Trophoblast cell (in vitro differentiated cells and primary cell): ENCODE results near the gene ARHGEF11.

Source experiments
- DNase-seq, 2 donors: peaks; one replicate each; pipeline ENCODE4 v3.0.0-alpha.2; 2016
- H2AFZ ChIP-seq: 2 replicates; pipeline ENCODE4 v1.6.1; 2013; ENCODE audit warnings: low read length, moderate library complexity, mild to moderate bottlenecking; ENCODE audit not compliant: insufficient read depth, poor library complexity
- H2AK5ac ChIP-seq: 2 replicates; pipeline ENCODE4 v1.6.1; 2013; ENCODE audit warnings: mild to moderate bottlenecking, low read length
- H2BK120ac ChIP-seq: 2 replicates; pipeline ENCODE4 v1.6.1; 2013; ENCODE audit warnings: low read length, mild to moderate bottlenecking, moderate library complexity; ENCODE audit not compliant: insufficient read depth, poor library complexity
- H2BK12ac ChIP-seq: 2 replicates; pipeline ENCODE4 v1.6.1; 2013; ENCODE audit warnings: mild to moderate bottlenecking, low read length, moderate library complexity
- H2BK5ac ChIP-seq: 2 replicates; pipeline ENCODE4 v1.6.1; 2013; ENCODE audit warnings: low read length, low read depth, moderate library complexity, mild to moderate bottlenecking; ENCODE audit not compliant: poor library complexity
- H3K14ac ChIP-seq: 2 replicates; pipeline ENCODE4 v1.6.1; 2013; ENCODE audit warnings: mild to moderate bottlenecking, low read length
- H3K18ac ChIP-seq: 2 replicates; pipeline ENCODE4 v1.6.1; 2013; ENCODE audit warnings: mild to moderate bottlenecking, low read length
- H3K23ac ChIP-seq: 2 replicates; pipeline ENCODE4 v1.6.1; 2013; ENCODE audit warnings: low read length
- H3K27ac ChIP-seq: 2 replicates; pipeline ENCODE4 v1.5.1; 2013; ENCODE audit warnings: low read depth, mild to moderate bottlenecking, inconsistent platforms, low read length, moderate library complexity
- H3K27me3 ChIP-seq: 2 replicates; pipeline ENCODE4 v1.6.1; 2013; ENCODE audit warnings: inconsistent platforms, mild to moderate bottlenecking, low read length, moderate library complexity; ENCODE audit not compliant: insufficient read depth
- H3K36me3 ChIP-seq, 2 experiments: 1 replicate in 1 of 2; 2 replicates in 1 of 2; pipeline ENCODE4 v1.6.1; 2013; ENCODE audit warnings: low read length in 2 of 2, mild to moderate bottlenecking in 2 of 2, moderate library complexity in 1 of 2; ENCODE audit not compliant: insufficient read depth in 2 of 2, control insufficient read depth in 1 of 2
- H3K4ac ChIP-seq: 2 replicates; pipeline ENCODE4 v1.6.1; 2013; ENCODE audit warnings: low read depth, mild to moderate bottlenecking, low read length, moderate library complexity
- H3K4me1 ChIP-seq, 2 experiments: 1 replicate in 1 of 2; 2 replicates in 1 of 2; pipeline ENCODE4 v1.6.1; 2013; ENCODE audit warnings: low read length in 2 of 2, mild to moderate bottlenecking in 2 of 2, moderate library complexity in 1 of 2; ENCODE audit not compliant: insufficient read depth in 2 of 2, control insufficient read depth in 1 of 2
- H3K4me2 ChIP-seq: 2 replicates; pipeline ENCODE4 v1.6.1; 2013; ENCODE audit warnings: inconsistent platforms, mild to moderate bottlenecking, low read length, moderate library complexity
- H3K4me3 ChIP-seq: 2 replicates; pipeline ENCODE4 v1.5.1; 2013; ENCODE audit warnings: mild to moderate bottlenecking, low read depth, low read length, inconsistent platforms
- H3K79me1 ChIP-seq: one replicate; pipeline ENCODE4 v1.6.1; 2013; ENCODE audit warnings: low read length
- H3K79me2 ChIP-seq: 2 replicates; pipeline ENCODE4 v1.6.1; 2013; ENCODE audit warnings: low read length, mild to moderate bottlenecking; ENCODE audit not compliant: control insufficient read depth, insufficient read depth, poor library complexity
- H3K9ac ChIP-seq: 2 replicates; pipeline ENCODE4 v1.6.1; 2013; ENCODE audit warnings: mild to moderate bottlenecking, low read length
- H3K9me3 ChIP-seq: 2 replicates; pipeline ENCODE4 v1.6.1; 2013; ENCODE audit warnings: low read depth, mild to moderate bottlenecking, control low read depth, inconsistent platforms, low read length; ENCODE audit not compliant: insufficient read depth
- H4K12ac ChIP-seq: 2 replicates; pipeline ENCODE4 v1.6.1; 2013; ENCODE audit warnings: low read depth, mild to moderate bottlenecking, low read length, moderate library complexity
- H4K8ac ChIP-seq: 2 replicates; pipeline ENCODE4 v1.6.1; 2013; ENCODE audit warnings: low read depth, mild to moderate bottlenecking, low read length, moderate library complexity
- H4K91ac ChIP-seq: one replicate; pipeline ENCODE4 v1.6.1; 2013; ENCODE audit warnings: low read depth, mild to moderate bottlenecking, low read length, moderate library complexity
- WGBS: extraction: QIAGEN DNeasy Blood & Tissue Kit; methylation state at CpG from one replicate; pipeline ENCODE4 v1.1.7; 2013; ENCODE audit warnings: missing lambda C conversion rate; ENCODE audit not compliant: insufficient read length, insufficient coverage; ENCODE audit errors: extremely low coverage; 5-methylcytosine and 5-hydroxymethylcytosine counted together

ARHGEF11 gene

GRCh38 chr1:156901966-156902915 is 143.3 kb downstream of the ARHGEF11 start:
- Histone ChIP-seq H3K27me3 (no peaks in the 10 kb centered on the region), H3K18ac (no peak overlapping the region)
- WGBS, result no CpG with 5 or more reads among the region's 23 CpGs

GRCh38 chr1:156901590-156901900 is 144.0 kb downstream of the ARHGEF11 start:
- Histone ChIP-seq H2AK5ac (no peak overlapping the region), H3K27me3 (no peaks in the 10 kb centered on the region), H3K4me1 (peaks cover 19 to 21% of the 10 kb centered on the region in 2 experiments), H3K18ac (no peak overlapping the region), H3K27ac (no peak overlapping the region), H2BK12ac (no peak overlapping the region), H2AFZ (no peak overlapping the region), H4K91ac (no peak overlapping the region), H3K23ac (no peak overlapping the region), H4K12ac (no peak overlapping the region), H4K8ac (no peak overlapping the region), H3K4ac (no peak overlapping the region), H3K14ac (no peak overlapping the region), H2BK5ac (no peak overlapping the region), H3K36me3 (peaks cover 22 to 23% of the 10 kb centered on the region in 2 experiments), H3K4me3 (no peak overlapping the region), H3K79me1 (peaks cover 18% of the 10 kb centered on the region), H3K4me2 (no peak overlapping the region), H3K9me3 (peaks cover 2% of the 10 kb centered on the region), H3K79me2 (peaks cover 7% of the 10 kb centered on the region), H2BK120ac (no peak overlapping the region), H3K9ac (no peak overlapping the region)
- no CpG with 5 or more reads among the region's 4 CpGs for WGBS
- no peak for DNase-seq

More at GRCh38 chr1:156901966-156902915, 143.3 kb downstream of the ARHGEF11 start:
- peaks cover 29 to 30% of the 10 kb centered on the region in 2 experiments for H3K36me3 ChIP-seq
- no peak overlapping the region for H3K27ac ChIP-seq
- H3K9ac ChIP-seq, result no peak overlapping the region
- H3K23ac ChIP-seq, result no peak overlapping the region
- H2BK12ac ChIP-seq, result no peak overlapping the region
- peaks cover 2% of the 10 kb centered on the region for H3K9me3 ChIP-seq
- DNase-seq, result no peak
- no peak overlapping the region for H4K12ac ChIP-seq
- peaks cover 6% of the 10 kb centered on the region for H3K79me2 ChIP-seq
- peaks cover 14 to 16% of the 10 kb centered on the region in 2 experiments for H3K4me1 ChIP-seq
- no peak overlapping the region for H3K4me2 ChIP-seq
- H2BK120ac ChIP-seq, result no peak overlapping the region
- no peak overlapping the region for H4K91ac ChIP-seq
- no peak overlapping the region for H2AFZ ChIP-seq
- no peak overlapping the region for H3K14ac ChIP-seq
- H3K79me1 ChIP-seq, result peaks cover 13% of the 10 kb centered on the region
- H4K8ac ChIP-seq, result no peak overlapping the region
- no peak overlapping the region for H2BK5ac ChIP-seq
- H3K4ac ChIP-seq, result no peak overlapping the region
- no peak overlapping the region for H3K4me3 ChIP-seq
- H2AK5ac ChIP-seq, result no peak overlapping the region

GRCh38 chr1:156900896-156901589 is 144.5 kb downstream of the ARHGEF11 start:
- Histone ChIP-seq H2BK5ac (no peak overlapping the region), H3K9ac (no peak overlapping the region), H3K27me3 (no peaks in the 10 kb centered on the region), H3K4me3 (no peak overlapping the region), H3K14ac (no peak overlapping the region), H3K79me1 (peaks cover 23% of the 10 kb centered on the region), H3K79me2 (peaks cover 7% of the 10 kb centered on the region), H3K18ac (no peak overlapping the region), H2BK12ac (no peak overlapping the region), H4K8ac (no peak overlapping the region), H2AFZ (no peak overlapping the region), H2BK120ac (no peak overlapping the region), H4K91ac (no peak overlapping the region), H3K4me1 (peaks cover 24 to 26% of the 10 kb centered on the region in 2 experiments), H3K4me2 (no peak overlapping the region), H3K4ac (no peak overlapping the region), H3K23ac (no peak overlapping the region), H3K36me3 (peaks cover 17 to 18% of the 10 kb centered on the region in 2 experiments), H2AK5ac (no peak overlapping the region), H4K12ac (no peak overlapping the region), H3K9me3 (peaks cover 2% of the 10 kb centered on the region), H3K27ac (no peak overlapping the region)
- no CpG with 5 or more reads among the region's 6 CpGs for WGBS
- no peak for DNase-seq

- H2BK5ac ChIP-seq, result no peak overlapping the region
- DNase-seq, result no peak
- no peak overlapping the region for H4K8ac ChIP-seq
- H2BK12ac ChIP-seq, result no peak overlapping the region
- H3K4ac ChIP-seq, result no peak overlapping the region
- H2AFZ ChIP-seq, result no peak overlapping the region
- no peak overlapping the region for H3K4me3 ChIP-seq
- H3K18ac ChIP-seq, result no peak overlapping the region
- no peaks in the 10 kb centered on the region for H3K27me3 ChIP-seq
- H3K9ac ChIP-seq, result no peak overlapping the region
- no peak overlapping the region for H4K91ac ChIP-seq
- H3K4me1 ChIP-seq, result peaks cover 30 to 32% of the 10 kb centered on the region in 2 experiments
- no peak overlapping the region for H3K23ac ChIP-seq
- peaks cover 30% of the 10 kb centered on the region for H3K79me1 ChIP-seq
- no peak overlapping the region for H2AK5ac ChIP-seq
- H3K79me2 ChIP-seq, result peaks cover 9% of the 10 kb centered on the region
- peaks cover 2% of the 10 kb centered on the region for H3K9me3 ChIP-seq
- H3K14ac ChIP-seq, result no peak overlapping the region
- no peak overlapping the region for H4K12ac ChIP-seq
- peaks cover 8 to 10% of the 10 kb centered on the region in 2 experiments for H3K36me3 ChIP-seq
- H3K27ac ChIP-seq, result no peak overlapping the region
- no peak overlapping the region for H2BK120ac ChIP-seq
- H3K4me2 ChIP-seq, result no peak overlapping the region
- no CpG with 5 or more reads among the region's 12 CpGs for WGBS
Observed at GRCh38 chr1:156899956-156900718, 145.4 kb downstream of the ARHGEF11 start.
